GM18511 (cell line): ENCODE data around the gene SUSD3.
A peak's percentile ranks its signal among the peaks of the same experiment; 100 is the strongest.

Experiments used
- ATAC-seq: cut with Tn5 transposase; IDR thresholded peaks from one replicate; pipeline ENCODE4 v1.9.1; 2021; ENCODE audit warnings: mild to moderate bottlenecking, moderate library complexity; ENCODE audit not compliant: unreplicated experiment

The SUSD3 gene

GRCh38 chr9:93051680-93052089 lies 6.8 kb upstream of the SUSD3 start:
- ATAC-seq: no peak

GRCh38 chr9:93052791-93053540 lies 5.5 kb upstream of the SUSD3 start:
- no peak for ATAC-seq

- no peak for ATAC-seq
Measured at GRCh38 chr9:93053781-93054331, 4.6 kb upstream of the SUSD3 start.

- no peak for ATAC-seq
Measured at GRCh38 chr9:93054758-93055704, 3.5 kb upstream of the SUSD3 start.

GRCh38 chr9:93057042-93057702 lies 1.3 kb upstream of the SUSD3 start:
- ATAC-seq: no peak

GRCh38 chr9:93057703-93058354 lies 672 bp upstream of the SUSD3 start:
- peak; percentile 39 for ATAC-seq

GRCh38 chr9:93059011-93059714 lies 662 bp downstream of the SUSD3 start:
- no peak for ATAC-seq

GRCh38 chr9:93059715-93060578 lies 1.4 kb downstream of the SUSD3 start:
- no peak for ATAC-seq

GRCh38 chr9:93060746-93061259 lies 2.3 kb downstream of the SUSD3 start:
- no peak for ATAC-seq

- no peak for ATAC-seq
Measured at GRCh38 chr9:93061260-93061751, 2.8 kb downstream of the SUSD3 start.

- ATAC-seq: peak; percentile 35
Measured at GRCh38 chr9:93061791-93062763, 3.6 kb downstream of the SUSD3 start.

- peak; percentile 92 for ATAC-seq
Measured at GRCh38 chr9:93064392-93065134, 6.1 kb downstream of the SUSD3 start.

GRCh38 chr9:93065135-93065720 lies 6.7 kb downstream of the SUSD3 start:
- ATAC-seq: no peak

GRCh38 chr9:93066978-93067603 lies 8.6 kb downstream of the SUSD3 start:
- ATAC-seq: no peak

- no peak for ATAC-seq
Measured at GRCh38 chr9:93068956-93069355, 10.5 kb downstream of the SUSD3 start.

GRCh38 chr9:93071464-93071863 lies 13.0 kb downstream of the SUSD3 start:
- ATAC-seq: no peak
